Activated CD4-positive, alpha-beta T cell treated with anti-CD3 and anti-CD28 coated beads, Interleukin-2, Interleukin-4, amounts not matched to agents 100 ng/mL and 50 ng/mL, durations not matched to agents 16 hours and 8 hours (primary cell): ENCODE results near the gene ADPRHL1.

Experiments
- DNase-seq: peaks from one replicate; pipeline ENCODE4 v3.0.0-alpha.2; 2020; ENCODE audit warnings: low spot score

The ADPRHL1 gene

DNA sequence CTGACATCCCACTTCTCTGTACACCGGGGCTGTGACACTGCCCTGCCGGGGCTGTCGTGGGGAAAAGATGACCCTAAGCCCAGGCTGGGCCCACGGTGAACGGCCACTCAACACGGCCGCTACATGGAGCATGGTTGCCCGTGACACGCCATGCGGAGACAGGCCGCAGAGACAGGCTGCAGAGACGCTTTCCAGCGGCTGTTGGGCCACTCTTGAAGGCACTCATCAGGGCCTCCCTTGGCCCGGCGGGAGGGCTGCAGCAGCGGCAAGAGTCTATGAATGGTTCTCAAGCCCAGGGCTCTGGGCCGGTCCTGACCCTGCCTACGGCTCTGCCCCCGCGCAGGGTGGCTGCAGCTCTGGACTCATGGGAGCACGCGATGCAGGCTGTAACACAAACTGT, 22.1 kb downstream of the ADPRHL1 start:
- no peak for DNase-seq

- no peak for DNase-seq
Observed at GRCh38 chr13:113430378-113431110, 22.7 kb downstream of the ADPRHL1 start.

- no peak for DNase-seq
Observed at GRCh38 chr13:113429608-113429985, 23.7 kb downstream of the ADPRHL1 start.

GRCh38 chr13:113428871-113429607, 24.2 kb downstream of the ADPRHL1 start:
- no peak for DNase-seq

- no peak for DNase-seq
Observed at GRCh38 chr13:113428469-113428865, 24.8 kb downstream of the ADPRHL1 start.

- DNase-seq = no peak
Observed at GRCh38 chr13:113427562-113428468, 25.5 kb downstream of the ADPRHL1 start.

- DNase-seq = no peak
Observed at GRCh38 chr13:113426591-113426986, 26.7 kb downstream of the ADPRHL1 start.

DNA sequence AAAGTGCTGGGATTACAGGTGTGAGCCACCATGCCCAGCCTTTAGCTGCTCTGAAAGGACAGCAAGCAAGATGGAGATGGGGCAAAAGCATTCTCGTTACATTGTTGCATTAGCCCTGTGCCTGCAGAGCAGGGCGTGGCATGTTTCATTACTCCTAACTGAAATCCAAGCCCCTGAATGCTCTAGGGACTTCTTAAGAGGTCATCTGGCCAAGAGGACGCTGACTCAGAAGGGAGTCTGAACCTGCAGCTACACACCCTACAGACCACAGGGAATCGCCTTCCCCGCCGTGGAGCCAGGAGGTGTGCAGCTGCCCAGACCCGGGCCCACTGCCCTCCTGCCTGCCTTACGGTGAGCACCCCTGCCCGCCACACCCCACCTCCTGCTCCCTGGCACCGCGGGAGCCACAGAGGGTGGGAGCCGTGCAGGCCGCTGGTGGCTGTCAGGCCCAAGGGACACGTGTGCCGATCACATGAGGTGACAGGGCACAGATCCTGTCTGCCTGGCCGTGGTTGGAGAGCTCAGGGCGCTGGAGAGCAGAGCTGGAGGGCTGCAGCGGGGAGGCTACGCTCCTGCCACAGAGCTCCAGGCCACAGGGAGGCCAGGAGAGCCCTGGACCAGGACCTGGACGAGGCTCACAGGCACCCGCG, 27.2 kb downstream of the ADPRHL1 start:
- no peak for DNase-seq

DNA sequence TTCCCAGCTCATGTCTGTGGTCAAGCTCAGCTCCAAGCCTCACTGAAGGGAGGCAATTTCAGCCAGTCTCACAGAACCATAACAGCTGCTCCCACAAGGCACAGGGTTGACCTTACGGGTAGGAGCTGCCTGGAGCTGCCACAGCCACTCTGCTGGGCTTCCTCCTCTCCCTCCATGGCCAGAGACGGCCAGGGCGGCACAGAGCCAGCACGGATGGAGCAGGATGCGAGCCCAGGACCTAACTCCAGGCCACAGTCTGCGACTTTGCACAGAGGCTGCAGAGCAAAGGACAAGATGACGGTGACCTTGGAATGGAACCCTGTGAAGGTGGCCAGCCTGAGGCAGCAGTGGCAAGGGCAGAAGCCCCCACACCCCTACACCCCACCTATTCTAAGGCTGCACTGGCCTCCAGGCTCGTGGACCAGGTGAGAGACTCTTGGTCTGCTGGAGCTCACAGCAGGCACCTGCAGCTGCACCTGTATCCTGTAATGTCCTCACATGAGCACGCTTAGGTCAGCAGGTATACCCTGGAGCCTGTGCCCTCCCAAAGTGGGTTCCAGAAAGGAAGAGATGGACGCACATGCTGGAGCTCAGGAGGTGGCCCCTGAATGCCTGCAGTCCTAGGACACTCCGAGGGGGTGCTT, 29.6 kb downstream of the ADPRHL1 start:
- DNase-seq = no peak

DNA sequence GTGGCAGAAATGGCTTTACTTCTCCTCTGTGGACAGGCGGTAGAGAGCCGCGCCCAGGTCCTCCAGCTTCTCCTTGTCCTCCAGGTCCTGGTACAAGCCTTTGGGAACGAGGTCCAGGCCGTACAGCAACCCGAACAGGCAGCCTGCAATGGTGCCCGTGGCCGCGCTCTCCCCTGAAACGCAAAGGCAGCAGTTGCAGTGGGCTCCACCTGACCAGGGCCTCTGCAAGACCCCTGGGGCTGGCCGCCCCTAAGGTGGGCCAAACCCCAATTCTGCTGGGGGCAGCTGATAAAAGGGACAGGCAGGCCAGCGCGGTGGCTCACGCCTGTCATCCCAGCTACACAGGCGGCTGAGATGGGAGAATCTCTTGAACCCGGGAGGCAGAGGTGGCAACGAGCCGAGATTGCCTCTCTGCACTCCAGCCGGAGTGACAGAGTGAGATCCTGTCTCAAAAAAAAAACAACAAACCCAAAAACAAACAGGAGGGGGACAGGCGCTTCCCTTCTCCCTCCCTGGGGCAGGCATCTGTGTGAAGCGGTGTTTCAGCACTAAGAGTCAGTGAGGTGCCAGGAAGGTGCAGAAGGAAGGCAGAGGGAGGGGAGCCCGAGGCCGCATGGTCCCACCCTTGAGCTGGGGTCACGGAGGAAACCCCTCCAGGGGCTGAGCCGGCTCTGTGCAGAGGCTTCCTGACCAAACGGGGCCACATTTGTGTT, 30.3 kb downstream of the ADPRHL1 start:
- no peak for DNase-seq

- no peak for DNase-seq
Observed at GRCh38 chr13:113421673-113422270, 31.5 kb downstream of the ADPRHL1 start.

DNA sequence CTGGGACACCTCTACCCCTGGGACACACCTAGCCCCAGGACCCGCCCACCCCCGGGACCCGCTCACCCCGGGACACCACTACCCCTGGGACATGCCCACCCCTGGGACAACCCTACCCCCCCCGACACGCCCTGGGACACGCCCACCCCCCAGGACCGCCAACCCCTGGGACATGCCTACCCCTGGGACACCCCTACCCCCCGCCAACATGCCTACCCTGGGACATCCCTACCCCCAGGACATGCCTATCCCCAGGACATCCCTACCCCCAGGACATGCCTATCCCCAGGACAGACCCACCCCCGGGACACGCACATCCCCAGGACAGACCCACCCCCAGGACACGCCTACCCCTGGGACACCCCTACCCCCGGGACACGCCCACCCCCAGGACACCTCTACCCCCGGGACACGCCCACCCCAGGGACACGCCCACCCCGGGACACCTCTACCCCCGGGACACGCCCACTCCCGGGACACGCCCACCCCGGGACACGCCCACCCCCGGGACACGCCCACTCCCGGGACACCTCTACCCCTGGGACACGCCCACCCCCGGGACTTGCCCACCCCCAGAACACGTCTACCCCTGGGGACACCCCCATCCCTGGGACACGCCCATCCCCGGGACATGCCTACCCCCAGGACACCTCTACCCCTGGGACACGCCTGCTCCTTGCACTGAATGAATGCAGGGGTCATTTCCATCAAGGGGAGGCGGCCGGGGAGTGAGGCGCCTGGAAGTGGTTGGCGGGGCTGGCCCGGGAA, 32.3 kb downstream of the ADPRHL1 start:
- no peak for DNase-seq

DNA sequence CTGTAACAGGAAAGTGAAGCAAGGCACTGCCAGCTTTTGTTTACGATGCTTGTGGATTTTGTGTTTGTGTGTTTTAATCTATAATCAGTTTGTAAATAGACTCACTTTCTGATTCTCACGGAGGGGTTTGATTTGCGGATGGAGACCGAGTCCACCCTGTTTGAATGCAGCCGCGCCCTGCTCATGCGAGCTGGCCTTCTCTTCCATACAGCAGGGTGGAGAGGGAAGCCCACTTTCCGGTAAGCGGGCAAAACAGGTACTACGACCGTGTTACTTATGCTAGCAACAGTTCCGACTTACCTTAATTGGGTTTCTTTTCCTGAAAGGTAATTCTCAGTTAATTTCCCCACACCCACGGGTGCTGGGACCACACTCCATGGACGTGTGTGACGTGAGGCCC, 33.1 kb downstream of the ADPRHL1 start:
- DNase-seq = no peak

GRCh38 chr13:113419531-113420193, 33.6 kb downstream of the ADPRHL1 start:
- no peak for DNase-seq

- no peak for DNase-seq
Observed at GRCh38 chr13:113418722-113419049, 34.6 kb downstream of the ADPRHL1 start.

DNA sequence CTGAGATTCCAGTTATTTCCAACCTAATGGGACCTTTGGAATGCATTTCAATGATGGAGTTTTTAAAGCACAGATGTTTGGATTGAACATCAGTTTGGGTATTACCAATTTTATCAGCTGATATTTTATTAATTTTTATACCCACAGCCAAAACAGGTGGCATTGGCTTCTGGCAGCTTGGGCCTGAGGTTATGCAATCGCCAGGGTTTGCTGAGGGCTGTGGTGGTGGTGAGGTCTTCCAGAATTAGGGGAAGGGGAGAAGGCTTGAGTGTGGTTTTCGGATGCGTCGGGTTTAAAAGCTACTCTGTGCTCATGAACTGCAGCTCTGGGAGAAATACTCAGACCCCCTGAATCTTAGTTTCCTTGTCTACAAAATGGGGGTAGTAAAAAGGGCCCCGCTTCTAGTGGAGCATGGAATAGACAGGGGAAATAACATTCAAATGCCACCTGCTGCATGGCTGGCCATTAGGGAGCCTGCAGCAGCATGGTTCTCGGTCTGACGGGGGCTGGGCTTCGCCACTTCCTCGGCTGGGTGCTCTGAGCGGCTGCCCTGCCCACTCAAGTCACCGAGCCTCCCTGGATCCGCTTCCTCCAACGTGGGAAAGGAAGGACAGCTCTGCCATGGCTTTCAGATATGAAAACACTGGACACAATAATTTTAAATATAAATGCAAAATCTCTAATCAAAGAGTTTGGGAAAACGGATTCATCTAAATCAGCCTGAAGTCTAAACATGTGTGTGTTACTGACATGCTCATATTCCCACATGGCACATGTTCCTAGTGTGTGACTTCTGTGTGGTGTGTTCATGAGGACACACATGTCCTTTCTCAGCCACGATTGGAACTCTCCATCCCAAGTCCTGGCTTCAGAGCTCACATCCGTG, 35.2 kb downstream of the ADPRHL1 start:
- no peak for DNase-seq

GRCh38 chr13:113417008-113417751, 36.1 kb downstream of the ADPRHL1 start:
- DNase-seq = no peak

DNA sequence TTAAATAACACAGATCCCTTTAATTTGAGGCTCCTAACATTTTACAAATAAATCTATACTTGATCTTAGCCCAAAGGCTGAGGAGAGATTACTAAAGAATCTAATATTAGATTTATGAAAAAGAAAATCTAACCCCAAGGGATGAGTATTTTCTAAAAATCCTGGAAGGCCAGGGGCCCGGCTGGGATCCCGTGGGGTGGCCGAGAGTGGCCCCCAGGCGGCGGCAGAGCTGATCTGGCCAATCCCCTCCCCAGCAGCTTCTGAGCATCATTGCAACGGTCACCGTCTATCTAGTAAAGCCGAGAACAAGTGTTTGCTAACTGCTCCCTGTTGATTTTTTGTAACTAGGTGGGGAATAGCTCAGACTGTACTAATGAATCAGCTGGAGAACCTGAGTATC, 37.5 kb downstream of the ADPRHL1 start:
- DNase-seq = no peak
